EL (cell line): Measurements from ENCODE around the gene PFN2.
"Not testable (repeated sequence)": the region's sequence is repeated elsewhere in the genome, so short reads cannot be mapped to it uniquely, and the experiment has no call there.

Source experiments
- DNase-seq: peaks from one replicate; pipeline ENCODE4 v3.0.0-alpha.2; 2016

The PFN2 gene

GRCh38 chr3:149967086-149967685 is 3.5 kb downstream of the PFN2 start:
- peak; percentile 62 for DNase-seq

GRCh38 chr3:149965278-149965677 is 5.4 kb downstream of the PFN2 start:
- DNase-seq: no peak

GRCh38 chr3:149964291-149964690 is 6.4 kb downstream of the PFN2 start:
- peak; percentile 8 for DNase-seq

- DNase-seq: no peak
These were observed 7.2 kb downstream of the PFN2 start for GRCh38 chr3:149963485-149963884.

GRCh38 chr3:149959443-149959842 is 11.3 kb downstream of the PFN2 start:
- peak; percentile 9 for DNase-seq

- no peak for DNase-seq
These were observed 12.4 kb downstream of the PFN2 start for GRCh38 chr3:149958171-149958796.

- DNase-seq: no peak
These were observed 13.2 kb downstream of the PFN2 start for GRCh38 chr3:149957361-149958125.

- DNase-seq: no peak
These were observed 15.2 kb downstream of the PFN2 start for GRCh38 chr3:149955449-149955848.

- DNase-seq: no peak
These were observed 15.9 kb downstream of the PFN2 start for GRCh38 chr3:149954812-149955211.

GRCh38 chr3:149949181-149949580 is 21.5 kb downstream of the PFN2 start:
- DNase-seq: no peak

- no peak for DNase-seq
These were observed 23.5 kb downstream of the PFN2 start for GRCh38 chr3:149947231-149947630.

GRCh38 chr3:149943966-149944365 is 26.7 kb downstream of the PFN2 start:
- DNase-seq: not testable (repeated sequence)

GRCh38 chr3:149942409-149942808 is 28.3 kb downstream of the PFN2 start:
- DNase-seq: no peak

- no peak for DNase-seq
These were observed 28.7 kb downstream of the PFN2 start for GRCh38 chr3:149941946-149942345.

GRCh38 chr3:149941186-149941585 is 29.5 kb downstream of the PFN2 start:
- peak; percentile 25 for DNase-seq

- DNase-seq: peak; percentile 22
These were observed 32.2 kb downstream of the PFN2 start for GRCh38 chr3:149938392-149939055.

GRCh38 chr3:149936812-149937230 is 33.9 kb downstream of the PFN2 start:
- peak; percentile 70 for DNase-seq

GRCh38 chr3:149934524-149934923 is 36.2 kb downstream of the PFN2 start:
- peak; percentile 54 for DNase-seq

- DNase-seq: no peak
These were observed 36.8 kb downstream of the PFN2 start for GRCh38 chr3:149933858-149934257.

GRCh38 chr3:149933008-149933407 is 37.7 kb downstream of the PFN2 start:
- DNase-seq: no peak

GRCh38 chr3:149920119-149920518 is 50.6 kb downstream of the PFN2 start:
- DNase-seq: no peak

GRCh38 chr3:149919509-149919908 is 51.2 kb downstream of the PFN2 start:
- no peak for DNase-seq

- no peak for DNase-seq
These were observed 53.5 kb downstream of the PFN2 start for GRCh38 chr3:149917124-149917667.
